Keratinocyte (primary cell): ENCODE results near the gene ACCS. TPM values are rescaled to one million over a fixed set of nuclear protein-coding genes. Genes with fewer than 3 reads are reported as not detected.

Source experiments
- DNase-seq: peaks from one replicate; pipeline ENCODE4 v3.0.0-alpha.2; 2011; ENCODE audit warnings: low read depth, missing footprints, low spot score
- FAIRE-seq: peaks from 2 replicates; lab custom pipeline; 2011; peaks lifted over from hg19 to GRCh38; lab: Jason Lieb, UNC
- H2AFZ ChIP-seq: 2 replicates; pipeline ENCODE4 v1.6.0; 2012; ENCODE audit warnings: low read length, control low read depth, inconsistent platforms; ENCODE audit not compliant: control insufficient read depth
- H3K27ac ChIP-seq: 2 replicates; pipeline ENCODE4 v1.5.1; 2011; ENCODE audit warnings: low read length; ENCODE audit not compliant: control insufficient read depth, insufficient read depth
- H3K27me3 ChIP-seq: 3 replicates; pipeline ENCODE4 v1.6.0; 2011; ENCODE audit warnings: low read length; ENCODE audit not compliant: control insufficient read depth, insufficient read depth; ENCODE audit errors: extremely low read depth
- H3K36me3 ChIP-seq, 2 experiments: 2 replicates in 1 of 2; 3 replicates in 1 of 2; pipeline ENCODE4 v1.5.1; 2011; ENCODE audit warnings: low read length in 2 of 2, mild to moderate bottlenecking in 1 of 2; ENCODE audit not compliant: control insufficient read depth in 2 of 2, insufficient read depth in 2 of 2; ENCODE audit errors: extremely low read depth in 1 of 2
- H3K4me1 ChIP-seq: 3 replicates; pipeline ENCODE4 v1.5.1; 2011; ENCODE audit warnings: low read length; ENCODE audit not compliant: control insufficient read depth, insufficient read depth; ENCODE audit errors: extremely low read depth
- H3K4me2 ChIP-seq: 3 replicates; pipeline ENCODE4 v1.6.0; 2011; ENCODE audit warnings: low read depth, low read length; ENCODE audit not compliant: control insufficient read depth, insufficient read depth; ENCODE audit errors: extremely low read depth
- H3K4me3 ChIP-seq, 3 experiments: fragments of 200-600 bp in 1 of 3; sonication (generic) in 1 of 3; 2 replicates in 2 of 3; 3 replicates in 1 of 3; pipeline ENCODE4 v1.5.1; 2011 to 2016; ENCODE audit warnings: low read length in 3 of 3, mild to moderate bottlenecking in 3 of 3, control low read depth in 2 of 3, inconsistent platforms in 1 of 3, low read depth in 1 of 3, mixed read lengths in 1 of 3, mixed run types in 1 of 3, moderate library complexity in 1 of 3; ENCODE audit not compliant: control insufficient read depth in 2 of 3, insufficient read depth in 2 of 3; ENCODE audit errors: extremely low read depth in 1 of 3
- H3K79me2 ChIP-seq: 2 replicates; pipeline ENCODE4 v1.6.0; 2012; ENCODE audit warnings: low read length; ENCODE audit not compliant: control insufficient read depth, insufficient read depth
- H3K9ac ChIP-seq: 3 replicates; pipeline ENCODE4 v1.6.0; 2011; ENCODE audit warnings: low read length; ENCODE audit not compliant: control insufficient read depth, insufficient read depth; ENCODE audit errors: extremely low read depth
- H3K9me1 ChIP-seq: 3 replicates; pipeline ENCODE4 v1.6.0; 2011; ENCODE audit warnings: low read length; ENCODE audit not compliant: control insufficient read depth, insufficient read depth; ENCODE audit errors: extremely low read depth
- H3K9me3 ChIP-seq: 2 replicates; pipeline ENCODE4 v1.5.1; 2012; ENCODE audit warnings: low read depth, low read length; ENCODE audit not compliant: control insufficient read depth
- H4K20me1 ChIP-seq: 3 replicates; pipeline ENCODE4 v1.6.0; 2011; ENCODE audit warnings: low read length; ENCODE audit not compliant: control insufficient read depth, insufficient read depth; ENCODE audit errors: extremely low read depth
- EZH2 ChIP-seq: IDR thresholded peaks from one replicate; pipeline ENCODE4 v1.6.1; 2012; ENCODE audit warnings: inconsistent platforms, mild to moderate bottlenecking, low read length, moderate library complexity
- dilution Hi-C: fragments of 300-500 bp; cut with MboI; formaldehyde crosslinking; loops from one replicate; pipeline ENCODE4 v1.7.0; 2020; ENCODE audit warnings: low sequenced_read_pairs; ENCODE audit not compliant: extremely low pct_ligation_motif_present
- polyA plus RNA-seq, 5 experiments: library from polyadenylated mRNA; depleted of rRNA in 3 of 5; stranded (reverse) in 3 of 5; stranded (forward) in 1 of 5; unstranded in 1 of 5; fragments of >200 nt; gene quantifications; 1 replicate in 1 of 5; 2 replicates in 3 of 5; 3 replicates in 1 of 5; pipeline versions ENCODE4 v1.2.1 to v1.2.3, GENCODE V29; 2011 to 2012; ENCODE audit warnings: missing spikeins in 2 of 5, low read depth in 1 of 5, low replicate concordance in 1 of 5
- TF ChIP-seq, protein P1 (sequence below), 3 experiments: IDR thresholded peaks in 1 of 3; conservative IDR thresholded peaks in 1 of 3; optimal IDR thresholded peaks in 1 of 3; 2 replicates in 2 of 3; 3 replicates in 1 of 3; pipeline versions ENCODE3 to v1.5.1; 2011; ENCODE audit warnings: low read length in 3 of 3, mild to moderate bottlenecking in 3 of 3, moderate library complexity in 2 of 3, control low read depth in 1 of 3, inconsistent platforms in 1 of 3; ENCODE audit not compliant: insufficient read depth in 2 of 3; ENCODE audit errors: extremely low read depth in 1 of 3

Gene ACCS
- polyA plus RNA-seq, 1 donor (not counting 4 experiments of a cell fraction or from before 2014, with no cell fraction given), result 4.1 TPM

GRCh38 chr11:44088377-44088776, 22.3 kb downstream of the ACCS start:
- Histone ChIP-seq H3K27me3 (peaks cover 4% of the 10 kb centered on the region), H3K36me3 (no peaks in the 10 kb centered on the region), H3K4me2 (no peak overlapping the region), H3K27ac (no peak overlapping the region), H2AFZ (no peak overlapping the region), H3K9ac (no peak overlapping the region), H3K9me3 (no peaks in the 10 kb centered on the region), H4K20me1 (no peaks in the 10 kb centered on the region), H3K4me1 (no peaks in the 10 kb centered on the region), H3K79me2 (no peaks in the 10 kb centered on the region), H3K4me3 (no peak overlapping the region), H3K9me1 (no peaks in the 10 kb centered on the region)
- DNase-seq, result no peak
- dilution Hi-C loops, result no loop called here
- FAIRE-seq, result no peak
- TF ChIP-seq, protein P1, sequence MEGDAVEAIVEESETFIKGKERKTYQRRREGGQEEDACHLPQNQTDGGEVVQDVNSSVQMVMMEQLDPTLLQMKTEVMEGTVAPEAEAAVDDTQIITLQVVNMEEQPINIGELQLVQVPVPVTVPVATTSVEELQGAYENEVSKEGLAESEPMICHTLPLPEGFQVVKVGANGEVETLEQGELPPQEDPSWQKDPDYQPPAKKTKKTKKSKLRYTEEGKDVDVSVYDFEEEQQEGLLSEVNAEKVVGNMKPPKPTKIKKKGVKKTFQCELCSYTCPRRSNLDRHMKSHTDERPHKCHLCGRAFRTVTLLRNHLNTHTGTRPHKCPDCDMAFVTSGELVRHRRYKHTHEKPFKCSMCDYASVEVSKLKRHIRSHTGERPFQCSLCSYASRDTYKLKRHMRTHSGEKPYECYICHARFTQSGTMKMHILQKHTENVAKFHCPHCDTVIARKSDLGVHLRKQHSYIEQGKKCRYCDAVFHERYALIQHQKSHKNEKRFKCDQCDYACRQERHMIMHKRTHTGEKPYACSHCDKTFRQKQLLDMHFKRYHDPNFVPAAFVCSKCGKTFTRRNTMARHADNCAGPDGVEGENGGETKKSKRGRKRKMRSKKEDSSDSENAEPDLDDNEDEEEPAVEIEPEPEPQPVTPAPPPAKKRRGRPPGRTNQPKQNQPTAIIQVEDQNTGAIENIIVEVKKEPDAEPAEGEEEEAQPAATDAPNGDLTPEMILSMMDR (optimal IDR thresholded peaks at IDR 0.05 in 1 of 3, IDR thresholded peaks at IDR 0.05 in 1 of 3, conservative IDR thresholded peaks at IDR 0.05 in 1 of 3; ENCODE audit: extremely low read depth in 1 of 3, insufficient read depth in 2 of 3, low read length in 3 of 3), result no peak
- no peak for TF ChIP-seq EZH2

DNA sequence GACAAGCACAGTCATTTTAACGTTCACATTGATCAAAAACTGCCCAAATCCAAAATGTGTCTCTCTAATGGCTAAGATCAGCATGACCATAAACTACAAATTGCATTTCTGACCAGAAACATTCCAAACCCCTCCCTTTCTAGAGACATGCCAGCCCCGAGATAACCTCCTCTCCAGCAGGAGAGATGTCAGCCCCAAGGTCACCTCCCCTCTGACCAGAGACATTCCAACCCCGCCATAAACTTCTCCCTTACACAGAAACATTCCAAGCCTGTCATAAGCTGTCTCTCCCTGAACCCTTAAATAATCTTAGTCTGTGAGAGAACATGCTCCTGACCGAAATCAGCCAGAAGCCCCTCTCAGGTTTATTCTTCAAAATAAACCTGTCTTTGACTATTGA, 22.8 kb downstream of the ACCS start:
- no peaks in the 10 kb centered on the region for H3K9me1 ChIP-seq
- H3K4me1 ChIP-seq, result no peaks in the 10 kb centered on the region
- no peak overlapping the region for H3K4me2 ChIP-seq
- no peak overlapping the region for H3K27ac ChIP-seq
- H4K20me1 ChIP-seq, result no peaks in the 10 kb centered on the region
- TF ChIP-seq EZH2, result no peak
- TF ChIP-seq, protein P1 (optimal IDR thresholded peaks at IDR 0.05 in 1 of 3, IDR thresholded peaks at IDR 0.05 in 1 of 3, conservative IDR thresholded peaks at IDR 0.05 in 1 of 3; ENCODE audit: extremely low read depth in 1 of 3, insufficient read depth in 2 of 3, low read length in 3 of 3), result no peak
- peaks cover 4% of the 10 kb centered on the region for H3K27me3 ChIP-seq
- no peak for DNase-seq
- no peak overlapping the region for H2AFZ ChIP-seq
- no peak overlapping the region for H3K9ac ChIP-seq
- no peaks in the 10 kb centered on the region for H3K36me3 ChIP-seq
- FAIRE-seq, result no peak
- dilution Hi-C loops, result no loop called here
- H3K9me3 ChIP-seq, result no peaks in the 10 kb centered on the region
- no peaks in the 10 kb centered on the region for H3K79me2 ChIP-seq
- no peak overlapping the region for H3K4me3 ChIP-seq
